Measurements from ENCODE around the gene RAB3GAP2. TPM values are rescaled to one million over a fixed set of nuclear protein-coding genes. Genes with fewer than 3 reads are reported as not detected.
A peak's percentile ranks its signal among the peaks of the same experiment; 100 is the strongest.

Gene RAB3GAP2
- total and polyA plus RNA-seq, 2 of the 13 experiments (the other 11 are each of a cell fraction or from before 2014, with no cell fraction given) = 22.6 to 25.0 TPM

DNA sequence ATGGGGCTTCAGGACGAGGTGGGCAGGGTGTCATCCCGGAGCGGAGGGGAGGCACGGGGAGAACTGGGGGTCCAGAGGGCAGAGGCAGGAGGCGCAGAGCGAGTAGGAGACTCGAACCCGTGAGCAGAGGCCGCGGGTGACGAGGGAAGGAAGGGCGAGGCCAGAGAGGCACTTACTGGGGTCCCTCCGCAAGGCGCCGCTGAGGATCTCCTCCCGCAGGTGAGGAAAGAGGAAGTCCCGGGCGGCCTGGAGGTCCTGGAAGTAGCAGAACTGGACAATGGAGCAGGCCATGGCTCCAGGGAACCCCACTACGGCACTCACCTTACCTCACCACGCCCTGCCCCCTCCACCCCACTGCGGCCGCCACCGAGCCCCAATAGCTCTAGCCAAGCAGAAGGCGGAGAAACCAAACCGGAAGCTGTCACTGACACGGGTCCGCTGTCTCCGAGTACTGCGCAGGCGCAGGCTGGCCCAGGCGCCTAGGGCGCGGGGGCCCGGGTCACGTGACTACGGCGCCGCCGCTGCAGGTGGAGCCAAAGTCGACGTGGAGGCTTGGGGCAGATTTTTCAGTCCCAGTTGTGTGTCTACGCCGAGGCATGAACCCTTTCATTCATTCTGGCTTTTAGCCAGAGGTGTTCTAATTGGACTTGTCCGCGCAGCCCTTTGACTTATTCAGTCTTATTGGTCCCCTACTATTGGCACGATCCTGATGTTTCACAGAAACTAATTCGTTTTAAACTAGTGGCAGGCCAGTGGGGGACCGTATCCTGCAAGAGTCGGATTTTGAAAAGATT, at the start of gene RAB3GAP2 (continued):
- no peak for TF ChIP-seq CREM (IDR thresholded peaks at IDR 0.05)
- no peak for TF ChIP-seq CREM (CRISPR knock-in tag; IDR thresholded peaks at IDR 0.05)
- TF ChIP-seq BRD4 (CRISPR knock-in tag; IDR thresholded peaks at IDR 0.05) = peak; percentile 50; the same call in 1 of the 2 replicates
- peak; percentile 88; the same call in 1 of the 2 replicates for TF ChIP-seq FOXC1 (CRISPR knock-in tag; IDR thresholded peaks at IDR 0.05; ENCODE audit: borderline replicate concordance)
- TF ChIP-seq JUND (CRISPR knock-in tag; IDR thresholded peaks at IDR 0.05) = no peak
- TF ChIP-seq ZNF451 (CRISPR knock-in tag; IDR thresholded peaks at IDR 0.05) = 0 out of 2 replicates have a peak, but pooled peaks have one; percentile 85
- TF ChIP-seq SOX13 (IDR thresholded peaks at IDR 0.05) = no peak; the same call in 1 of the 2 replicates
- peak in 1 of 2 experiments; percentile 9; a peak in 1 of 4 replicates for TF ChIP-seq SOX13 (CRISPR knock-in tag; conservative IDR thresholded peaks at IDR 0.05 in 1 of 2, IDR thresholded peaks at IDR 0.05 in 1 of 2)
- TF ChIP-seq ZNF329 (CRISPR knock-in tag; IDR thresholded peaks at IDR 0.05; ENCODE audit: low read depth) = peak; percentile 46; the same call in 1 of the 2 replicates
- TF ChIP-seq, protein P1, sequence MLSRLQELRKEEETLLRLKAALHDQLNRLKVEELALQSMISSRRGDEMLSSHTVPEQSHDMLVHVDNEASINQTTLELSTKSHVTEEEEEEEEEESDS (CRISPR knock-in tag; IDR thresholded peaks at IDR 0.05; ENCODE audit: borderline replicate concordance) = peak; percentile 70; the same call in 1 of the 2 replicates
- no peak for TF ChIP-seq PHB2 (IDR thresholded peaks at IDR 0.05; ENCODE audit: partially characterized antibody)
- TF ChIP-seq, protein P2, sequence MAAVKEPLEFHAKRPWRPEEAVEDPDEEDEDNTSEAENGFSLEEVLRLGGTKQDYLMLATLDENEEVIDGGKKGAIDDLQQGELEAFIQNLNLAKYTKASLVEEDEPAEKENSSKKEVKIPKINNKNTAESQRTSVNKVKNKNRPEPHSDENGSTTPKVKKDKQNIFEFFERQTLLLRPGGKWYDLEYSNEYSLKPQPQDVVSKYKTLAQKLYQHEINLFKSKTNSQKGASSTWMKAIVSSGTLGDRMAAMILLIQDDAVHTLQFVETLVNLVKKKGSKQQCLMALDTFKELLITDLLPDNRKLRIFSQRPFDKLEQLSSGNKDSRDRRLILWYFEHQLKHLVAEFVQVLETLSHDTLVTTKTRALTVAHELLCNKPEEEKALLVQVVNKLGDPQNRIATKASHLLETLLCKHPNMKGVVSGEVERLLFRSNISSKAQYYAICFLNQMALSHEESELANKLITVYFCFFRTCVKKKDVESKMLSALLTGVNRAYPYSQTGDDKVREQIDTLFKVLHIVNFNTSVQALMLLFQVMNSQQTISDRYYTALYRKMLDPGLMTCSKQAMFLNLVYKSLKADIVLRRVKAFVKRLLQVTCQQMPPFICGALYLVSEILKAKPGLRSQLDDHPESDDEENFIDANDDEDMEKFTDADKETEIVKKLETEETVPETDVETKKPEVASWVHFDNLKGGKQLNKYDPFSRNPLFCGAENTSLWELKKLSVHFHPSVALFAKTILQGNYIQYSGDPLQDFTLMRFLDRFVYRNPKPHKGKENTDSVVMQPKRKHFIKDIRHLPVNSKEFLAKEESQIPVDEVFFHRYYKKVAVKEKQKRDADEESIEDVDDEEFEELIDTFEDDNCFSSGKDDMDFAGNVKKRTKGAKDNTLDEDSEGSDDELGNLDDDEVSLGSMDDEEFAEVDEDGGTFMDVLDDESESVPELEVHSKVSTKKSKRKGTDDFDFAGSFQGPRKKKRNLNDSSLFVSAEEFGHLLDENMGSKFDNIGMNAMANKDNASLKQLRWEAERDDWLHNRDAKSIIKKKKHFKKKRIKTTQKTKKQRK (IDR thresholded peaks at IDR 0.05; ENCODE audit: low read length) = no peak
- no peak; the same call in 1 of the 2 replicates for TF ChIP-seq ZNF790 (CRISPR knock-in tag; IDR thresholded peaks at IDR 0.05; ENCODE audit: borderline replicate concordance)
- peak; percentile 43; the same call in 1 of the 2 replicates for TF ChIP-seq ZNF292 (CRISPR knock-in tag; IDR thresholded peaks at IDR 0.05; ENCODE audit: borderline replicate concordance, low read depth)
- peak; percentile 96 for TF ChIP-seq ARID2 (CRISPR knock-in tag; IDR thresholded peaks at IDR 0.05; ENCODE audit: borderline replicate concordance)
- TF ChIP-seq MEIS2 (CRISPR knock-in tag; IDR thresholded peaks at IDR 0.05) = peak; percentile 91; the same call in 1 of the 2 replicates
- no peak for TF ChIP-seq SMARCC2 (IDR thresholded peaks at IDR 0.05)
- TF ChIP-seq, protein P3, sequence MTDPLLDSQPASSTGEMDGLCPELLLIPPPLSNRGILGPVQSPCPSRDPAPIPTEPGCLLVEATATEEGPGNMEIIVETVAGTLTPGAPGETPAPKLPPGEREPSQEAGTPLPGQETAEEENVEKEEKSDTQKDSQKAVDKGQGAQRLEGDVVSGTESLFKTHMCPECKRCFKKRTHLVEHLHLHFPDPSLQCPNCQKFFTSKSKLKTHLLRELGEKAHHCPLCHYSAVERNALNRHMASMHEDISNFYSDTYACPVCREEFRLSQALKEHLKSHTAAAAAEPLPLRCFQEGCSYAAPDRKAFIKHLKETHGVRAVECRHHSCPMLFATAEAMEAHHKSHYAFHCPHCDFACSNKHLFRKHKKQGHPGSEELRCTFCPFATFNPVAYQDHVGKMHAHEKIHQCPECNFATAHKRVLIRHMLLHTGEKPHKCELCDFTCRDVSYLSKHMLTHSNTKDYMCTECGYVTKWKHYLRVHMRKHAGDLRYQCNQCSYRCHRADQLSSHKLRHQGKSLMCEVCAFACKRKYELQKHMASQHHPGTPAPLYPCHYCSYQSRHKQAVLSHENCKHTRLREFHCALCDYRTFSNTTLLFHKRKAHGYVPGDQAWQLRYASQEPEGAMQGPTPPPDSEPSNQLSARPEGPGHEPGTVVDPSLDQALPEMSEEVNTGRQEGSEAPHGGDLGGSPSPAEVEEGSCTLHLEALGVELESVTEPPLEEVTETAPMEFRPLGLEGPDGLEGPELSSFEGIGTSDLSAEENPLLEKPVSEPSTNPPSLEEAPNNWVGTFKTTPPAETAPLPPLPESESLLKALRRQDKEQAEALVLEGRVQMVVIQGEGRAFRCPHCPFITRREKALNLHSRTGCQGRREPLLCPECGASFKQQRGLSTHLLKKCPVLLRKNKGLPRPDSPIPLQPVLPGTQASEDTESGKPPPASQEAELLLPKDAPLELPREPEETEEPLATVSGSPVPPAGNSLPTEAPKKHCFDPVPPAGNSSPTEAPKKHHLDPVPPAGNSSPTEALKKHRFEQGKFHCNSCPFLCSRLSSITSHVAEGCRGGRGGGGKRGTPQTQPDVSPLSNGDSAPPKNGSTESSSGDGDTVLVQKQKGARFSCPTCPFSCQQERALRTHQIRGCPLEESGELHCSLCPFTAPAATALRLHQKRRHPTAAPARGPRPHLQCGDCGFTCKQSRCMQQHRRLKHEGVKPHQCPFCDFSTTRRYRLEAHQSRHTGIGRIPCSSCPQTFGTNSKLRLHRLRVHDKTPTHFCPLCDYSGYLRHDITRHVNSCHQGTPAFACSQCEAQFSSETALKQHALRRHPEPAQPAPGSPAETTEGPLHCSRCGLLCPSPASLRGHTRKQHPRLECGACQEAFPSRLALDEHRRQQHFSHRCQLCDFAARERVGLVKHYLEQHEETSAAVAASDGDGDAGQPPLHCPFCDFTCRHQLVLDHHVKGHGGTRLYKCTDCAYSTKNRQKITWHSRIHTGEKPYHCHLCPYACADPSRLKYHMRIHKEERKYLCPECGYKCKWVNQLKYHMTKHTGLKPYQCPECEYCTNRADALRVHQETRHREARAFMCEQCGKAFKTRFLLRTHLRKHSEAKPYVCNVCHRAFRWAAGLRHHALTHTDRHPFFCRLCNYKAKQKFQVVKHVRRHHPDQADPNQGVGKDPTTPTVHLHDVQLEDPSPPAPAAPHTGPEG (CRISPR knock-in tag; IDR thresholded peaks at IDR 0.05) = no peak
- no peak for TF ChIP-seq ZNF83 (CRISPR knock-in tag; IDR thresholded peaks at IDR 0.05; ENCODE audit: borderline replicate concordance)
- no peak; the same call in 1 of the 2 replicates for TF ChIP-seq ZNF776 (CRISPR knock-in tag; IDR thresholded peaks at IDR 0.05)
- TF ChIP-seq SCMH1 (CRISPR knock-in tag; IDR thresholded peaks at IDR 0.05; ENCODE audit: borderline replicate concordance) = no peak
